ENCODE data around the gene BLOC1S3.

DNA sequence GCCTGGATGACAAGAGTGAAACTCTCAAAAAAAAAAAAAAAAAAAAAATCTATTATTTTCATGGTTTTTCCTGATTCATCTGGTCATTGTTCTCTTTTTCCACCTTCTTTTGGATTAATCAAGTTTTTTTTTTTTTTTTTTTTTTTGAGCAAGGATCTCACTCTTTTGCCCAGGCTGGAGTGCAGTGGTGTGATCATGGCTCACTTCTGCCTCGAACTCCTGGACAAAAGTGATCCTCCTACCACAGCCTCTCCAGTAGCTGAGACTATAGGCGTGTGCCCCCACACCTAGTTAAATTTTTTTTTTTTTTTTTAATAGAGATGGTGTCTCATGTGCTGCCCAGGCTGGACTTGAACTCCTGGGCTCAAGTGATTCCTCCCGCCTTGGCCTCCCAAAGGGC, 27.7 kb downstream of the BLOC1S3 start:
- TF ChIP-seq, protein P1, sequence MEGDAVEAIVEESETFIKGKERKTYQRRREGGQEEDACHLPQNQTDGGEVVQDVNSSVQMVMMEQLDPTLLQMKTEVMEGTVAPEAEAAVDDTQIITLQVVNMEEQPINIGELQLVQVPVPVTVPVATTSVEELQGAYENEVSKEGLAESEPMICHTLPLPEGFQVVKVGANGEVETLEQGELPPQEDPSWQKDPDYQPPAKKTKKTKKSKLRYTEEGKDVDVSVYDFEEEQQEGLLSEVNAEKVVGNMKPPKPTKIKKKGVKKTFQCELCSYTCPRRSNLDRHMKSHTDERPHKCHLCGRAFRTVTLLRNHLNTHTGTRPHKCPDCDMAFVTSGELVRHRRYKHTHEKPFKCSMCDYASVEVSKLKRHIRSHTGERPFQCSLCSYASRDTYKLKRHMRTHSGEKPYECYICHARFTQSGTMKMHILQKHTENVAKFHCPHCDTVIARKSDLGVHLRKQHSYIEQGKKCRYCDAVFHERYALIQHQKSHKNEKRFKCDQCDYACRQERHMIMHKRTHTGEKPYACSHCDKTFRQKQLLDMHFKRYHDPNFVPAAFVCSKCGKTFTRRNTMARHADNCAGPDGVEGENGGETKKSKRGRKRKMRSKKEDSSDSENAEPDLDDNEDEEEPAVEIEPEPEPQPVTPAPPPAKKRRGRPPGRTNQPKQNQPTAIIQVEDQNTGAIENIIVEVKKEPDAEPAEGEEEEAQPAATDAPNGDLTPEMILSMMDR (conservative IDR thresholded peaks at IDR 0.05; ENCODE audit: low read length), result no peak
- TF ChIP-seq EZH2phosphoT487 (IDR thresholded peaks at IDR 0.05; ENCODE audit: borderline replicate concordance, low read depth, low read length), result no peak

Measured in OCI-LY7 (cell line).